ENCODE data around the gene CAMSAP2.

The CAMSAP2 gene

GRCh38 chr1:200885623-200886402 lies 147.1 kb downstream of the CAMSAP2 start:
- DNase-seq, result no peak

- no peak for DNase-seq
Measured at GRCh38 chr1:200886594-200886993, 147.9 kb downstream of the CAMSAP2 start.

- no peak for DNase-seq
Measured at GRCh38 chr1:200887036-200887435, 148.3 kb downstream of the CAMSAP2 start.

- DNase-seq, result no peak
Measured at GRCh38 chr1:200887772-200888348, 149.2 kb downstream of the CAMSAP2 start.

- no peak for DNase-seq
Measured at GRCh38 chr1:200888349-200888838, 149.7 kb downstream of the CAMSAP2 start.

- no peak for DNase-seq
Measured at GRCh38 chr1:200889571-200889970, 150.9 kb downstream of the CAMSAP2 start.

- DNase-seq, result no peak
Measured at GRCh38 chr1:200890027-200890426, 151.3 kb downstream of the CAMSAP2 start.

- DNase-seq, result peak; percentile 54
Measured at GRCh38 chr1:200890818-200891773, 152.4 kb downstream of the CAMSAP2 start.

- DNase-seq, result no peak
Measured at GRCh38 chr1:200891774-200892157, 153.1 kb downstream of the CAMSAP2 start.

- no peak for DNase-seq
Measured at GRCh38 chr1:200892546-200892945, 153.9 kb downstream of the CAMSAP2 start.

GRCh38 chr1:200892958-200893357 lies 154.3 kb downstream of the CAMSAP2 start:
- no peak for DNase-seq

- DNase-seq, result no peak
Measured at GRCh38 chr1:200893411-200893901, 154.8 kb downstream of the CAMSAP2 start.

GRCh38 chr1:200894712-200895442 lies 156.2 kb downstream of the CAMSAP2 start, which contains the start of gene INAVA:
INAVA (plus strand) TSS chr1:200894900; CDS start chr1:200898401, 3,501 bp downstream.
- no peak for DNase-seq

- no peak for DNase-seq
Measured at GRCh38 chr1:200895443-200895789, 156.7 kb downstream of the CAMSAP2 start.

- DNase-seq, result peak; percentile 70
Measured at GRCh38 chr1:200895801-200896530, 157.3 kb downstream of the CAMSAP2 start.

GRCh38 chr1:200896531-200897196 lies 158.0 kb downstream of the CAMSAP2 start:
- DNase-seq, result peak; percentile 96

GRCh38 chr1:200897259-200897658 lies 158.6 kb downstream of the CAMSAP2 start:
- no peak for DNase-seq

- no peak for DNase-seq
Measured at GRCh38 chr1:200899015-200899386, 160.3 kb downstream of the CAMSAP2 start.

- DNase-seq, result no peak
Measured at GRCh38 chr1:200899451-200899915, 160.8 kb downstream of the CAMSAP2 start.

- no peak for DNase-seq
Measured at GRCh38 chr1:200899954-200900867, 161.5 kb downstream of the CAMSAP2 start.

All from kidney glomerular epithelial cell (primary cell).